Measurements from ENCODE around the gene IGFALS. TPM values are rescaled to one million over a fixed set of nuclear protein-coding genes. Genes with fewer than 3 reads are reported as not detected.

Gene IGFALS
- total RNA-seq, 1 donor from 2014 or later: not detected

GRCh38 chr16:1818204-1818872 lies 24.8 kb upstream of the IGFALS start:
- no peaks in the 10 kb centered on the region for H3K4me1 ChIP-seq
- TF ChIP-seq POLR2AphosphoS5 (IDR thresholded peaks at IDR 0.05; ENCODE audit: insufficient read depth in 1 of 2, low read depth in 1 of 2): no peak
- TF ChIP-seq POLR2A (IDR thresholded peaks at IDR 0.05): no peak
- no peak for TF ChIP-seq CTCF (IDR thresholded peaks at IDR 0.05)
- H3K9me3 ChIP-seq: no peaks in the 10 kb centered on the region
- intact Hi-C loops (cut with DNase I): no loop called here
- H3K36me3 ChIP-seq: peaks cover 0 to 58% of the 10 kb centered on the region in 2 donors
- no peak for DNase-seq (ENCODE audit: extremely low spot score in 2 of 2)
- no peak overlapping the region for H3K27ac ChIP-seq
- H3K4me3 ChIP-seq: no peak overlapping the region
- H3K27me3 ChIP-seq: no peaks in the 10 kb centered on the region

- Histone ChIP-seq H3K36me3 (peaks cover 0 to 59% of the 10 kb centered on the region in 2 donors), H3K4me3 (no peak overlapping the region), H3K27me3 (no peaks in the 10 kb centered on the region), H3K27ac (no peak overlapping the region), H3K4me1 (no peaks in the 10 kb centered on the region), H3K9me3 (no peaks in the 10 kb centered on the region)
- intact Hi-C loops (cut with DNase I): no loop called here
- TF ChIP-seq CTCF (IDR thresholded peaks at IDR 0.05): no peak
- no peak for TF ChIP-seq POLR2A (IDR thresholded peaks at IDR 0.05)
- no peak for TF ChIP-seq POLR2AphosphoS5 (IDR thresholded peaks at IDR 0.05; ENCODE audit: insufficient read depth in 1 of 2, low read depth in 1 of 2)
- DNase-seq (ENCODE audit: extremely low spot score in 2 of 2): no peak
Observed at GRCh38 chr16:1817716-1818115, 24.2 kb upstream of the IGFALS start.

- no peaks in the 10 kb centered on the region for H3K9me3 ChIP-seq
- TF ChIP-seq POLR2A (IDR thresholded peaks at IDR 0.05): no peak
- no peak for TF ChIP-seq POLR2AphosphoS5 (IDR thresholded peaks at IDR 0.05; ENCODE audit: insufficient read depth in 1 of 2, low read depth in 1 of 2)
- TF ChIP-seq CTCF (IDR thresholded peaks at IDR 0.05): no peak
- DNase-seq (ENCODE audit: extremely low spot score in 2 of 2): no peak
- no peak overlapping the region for H3K27ac ChIP-seq
- no peaks in the 10 kb centered on the region for H3K27me3 ChIP-seq
- peaks cover 0 to 55% of the 10 kb centered on the region in 2 donors for H3K36me3 ChIP-seq
- H3K4me3 ChIP-seq: no peak overlapping the region
- intact Hi-C loops (cut with DNase I): no loop called here
- no peaks in the 10 kb centered on the region for H3K4me1 ChIP-seq
Observed at GRCh38 chr16:1817276-1817589, 23.7 kb upstream of the IGFALS start.

GRCh38 chr16:1816396-1817275 lies 23.1 kb upstream of the IGFALS start:
- intact Hi-C loops (cut with DNase I): no loop called here
- DNase-seq (ENCODE audit: extremely low spot score in 2 of 2): no peak

More at GRCh38 chr16:1816396-1817275, 23.1 kb upstream of the IGFALS start:
- Histone ChIP-seq H3K27me3 (no peaks in the 10 kb centered on the region), H3K4me1 (no peaks in the 10 kb centered on the region), H3K4me3 (no peak overlapping the region), H3K36me3 (peaks cover 0 to 49% of the 10 kb centered on the region in 2 donors), H3K27ac (no peak overlapping the region), H3K9me3 (no peaks in the 10 kb centered on the region)
- TF ChIP-seq POLR2AphosphoS5 (IDR thresholded peaks at IDR 0.05; ENCODE audit: insufficient read depth in 1 of 2, low read depth in 1 of 2) (no peak), CTCF (IDR thresholded peaks at IDR 0.05) (no peak), POLR2A (IDR thresholded peaks at IDR 0.05) (no peak)

All from vagina (tissue), 2 donors.